ENCODE data around the gene RPL14. TPM values are rescaled to one million over a fixed set of nuclear protein-coding genes. Genes with fewer than 3 reads are reported as not detected.

Gene RPL14
- total RNA-seq, 6 donors from 2014 or later = 173 to 1,676 (median 348) TPM

DNA sequence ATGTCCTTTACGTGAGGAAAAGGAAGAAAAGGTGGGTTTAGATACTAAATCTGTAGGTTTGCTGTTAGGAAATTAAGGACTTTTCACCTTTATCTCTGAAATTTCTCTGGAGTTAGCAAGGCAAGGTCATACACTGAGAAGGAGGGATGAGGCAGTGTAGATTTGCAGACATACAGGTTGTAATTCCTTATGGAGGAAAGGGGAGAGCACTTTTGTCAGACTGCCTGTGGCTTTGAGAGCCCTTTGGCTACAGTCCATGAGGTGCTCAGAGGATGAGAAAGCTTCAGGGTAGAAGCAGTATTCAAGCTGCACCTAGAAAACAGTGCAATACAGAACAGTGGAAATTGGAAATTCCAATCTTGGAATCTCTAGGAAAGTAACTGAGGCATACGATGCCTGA is 8.3 kb downstream of the RPL14 start:
- no peak for TF ChIP-seq POLR2A (IDR thresholded peaks at IDR 0.05)
- TF ChIP-seq, protein P1, sequence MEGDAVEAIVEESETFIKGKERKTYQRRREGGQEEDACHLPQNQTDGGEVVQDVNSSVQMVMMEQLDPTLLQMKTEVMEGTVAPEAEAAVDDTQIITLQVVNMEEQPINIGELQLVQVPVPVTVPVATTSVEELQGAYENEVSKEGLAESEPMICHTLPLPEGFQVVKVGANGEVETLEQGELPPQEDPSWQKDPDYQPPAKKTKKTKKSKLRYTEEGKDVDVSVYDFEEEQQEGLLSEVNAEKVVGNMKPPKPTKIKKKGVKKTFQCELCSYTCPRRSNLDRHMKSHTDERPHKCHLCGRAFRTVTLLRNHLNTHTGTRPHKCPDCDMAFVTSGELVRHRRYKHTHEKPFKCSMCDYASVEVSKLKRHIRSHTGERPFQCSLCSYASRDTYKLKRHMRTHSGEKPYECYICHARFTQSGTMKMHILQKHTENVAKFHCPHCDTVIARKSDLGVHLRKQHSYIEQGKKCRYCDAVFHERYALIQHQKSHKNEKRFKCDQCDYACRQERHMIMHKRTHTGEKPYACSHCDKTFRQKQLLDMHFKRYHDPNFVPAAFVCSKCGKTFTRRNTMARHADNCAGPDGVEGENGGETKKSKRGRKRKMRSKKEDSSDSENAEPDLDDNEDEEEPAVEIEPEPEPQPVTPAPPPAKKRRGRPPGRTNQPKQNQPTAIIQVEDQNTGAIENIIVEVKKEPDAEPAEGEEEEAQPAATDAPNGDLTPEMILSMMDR (IDR thresholded peaks at IDR 0.05) = no peak
- TF ChIP-seq EP300 (IDR thresholded peaks at IDR 0.05) = no peak
- no peak for TF ChIP-seq POLR2AphosphoS5 (IDR thresholded peaks at IDR 0.05)
- no peak overlapping the region for H3K27ac ChIP-seq

DNA sequence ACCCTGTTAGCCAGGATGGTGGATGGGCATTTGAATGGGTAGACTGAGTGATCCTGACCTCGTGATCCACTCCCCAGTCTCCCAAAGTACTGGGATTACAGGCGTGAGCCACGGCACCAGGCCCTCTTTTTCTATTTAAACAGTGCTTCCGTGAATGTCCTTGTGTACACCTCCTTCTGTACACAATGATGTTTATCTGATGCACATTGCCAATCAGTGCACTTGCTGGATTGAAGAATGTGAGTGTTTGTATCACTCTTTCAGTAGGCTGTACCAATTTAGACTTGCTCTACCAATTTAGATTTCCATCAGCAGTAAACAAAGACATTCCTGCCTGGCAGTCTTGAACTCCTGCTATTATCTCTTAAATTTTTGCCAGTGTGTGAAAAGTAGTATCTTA is 10.9 kb downstream of the RPL14 start:
- no peaks in the 10 kb centered on the region for H3K4me1 ChIP-seq
- no peaks in the 10 kb centered on the region for H3K27me3 ChIP-seq
- DNase-seq (no peak), ATAC-seq (ENCODE audit: low FRiP score in 2 of 2) (no peak)
- 55 to 77% methylated on average over 4 of the region's 4 CpGs for WGBS, 2 donors
- peaks cover 5 to 31% (median 13%) of the 10 kb centered on the region in 4 donors for H3K36me3 ChIP-seq
- TF ChIP-seq EP300 (IDR thresholded peaks at IDR 0.05) = no peak
- TF ChIP-seq POLR2A (IDR thresholded peaks at IDR 0.05) = no peak
- TF ChIP-seq, protein P1 (IDR thresholded peaks at IDR 0.05) = no peak
- no peak for TF ChIP-seq POLR2AphosphoS5 (IDR thresholded peaks at IDR 0.05)
- H3K4me3 ChIP-seq = no peak overlapping the region
- no peak overlapping the region for H3K27ac ChIP-seq
- H3K9me3 ChIP-seq = no peaks in the 10 kb centered on the region

More for the DNA sequence above, 8.3 kb downstream of the RPL14 start:
- no peak overlapping the region for H3K4me3 ChIP-seq
- ATAC-seq (ENCODE audit: low FRiP score in 2 of 2) (peak in 1 of 2 donors; percentile 51), DNase-seq (no peak)
- H3K27me3 ChIP-seq = no peaks in the 10 kb centered on the region
- peaks cover 0 to 6% (median 3%) of the 10 kb centered on the region in 4 donors for H3K4me1 ChIP-seq
- 88 to 93% methylated on average over 2 of the region's 2 CpGs for WGBS, 2 donors
- peaks cover 22 to 55% (median 37%) of the 10 kb centered on the region in 4 donors for H3K36me3 ChIP-seq
- H3K9me3 ChIP-seq = no peaks in the 10 kb centered on the region

DNA sequence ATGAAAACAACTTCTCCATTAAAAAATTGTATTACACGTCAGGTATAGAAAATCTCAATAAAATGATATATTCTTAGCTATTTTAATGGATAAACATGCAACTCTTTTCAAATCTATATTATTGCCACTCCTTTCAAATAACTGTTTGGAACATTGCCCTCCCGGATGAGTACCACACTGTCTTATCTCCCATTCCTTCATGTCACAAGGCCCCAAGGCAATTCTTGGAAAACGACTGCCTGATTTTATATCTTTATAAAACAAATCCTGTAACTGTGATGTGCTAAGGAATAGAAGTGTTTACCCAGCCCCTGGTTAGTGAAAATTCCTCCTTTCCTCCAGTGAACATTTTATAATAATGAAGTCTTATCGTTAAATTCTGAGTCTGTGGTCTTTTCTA is 13.6 kb downstream of the RPL14 start:
- H3K27ac ChIP-seq = no peak overlapping the region

DNA sequence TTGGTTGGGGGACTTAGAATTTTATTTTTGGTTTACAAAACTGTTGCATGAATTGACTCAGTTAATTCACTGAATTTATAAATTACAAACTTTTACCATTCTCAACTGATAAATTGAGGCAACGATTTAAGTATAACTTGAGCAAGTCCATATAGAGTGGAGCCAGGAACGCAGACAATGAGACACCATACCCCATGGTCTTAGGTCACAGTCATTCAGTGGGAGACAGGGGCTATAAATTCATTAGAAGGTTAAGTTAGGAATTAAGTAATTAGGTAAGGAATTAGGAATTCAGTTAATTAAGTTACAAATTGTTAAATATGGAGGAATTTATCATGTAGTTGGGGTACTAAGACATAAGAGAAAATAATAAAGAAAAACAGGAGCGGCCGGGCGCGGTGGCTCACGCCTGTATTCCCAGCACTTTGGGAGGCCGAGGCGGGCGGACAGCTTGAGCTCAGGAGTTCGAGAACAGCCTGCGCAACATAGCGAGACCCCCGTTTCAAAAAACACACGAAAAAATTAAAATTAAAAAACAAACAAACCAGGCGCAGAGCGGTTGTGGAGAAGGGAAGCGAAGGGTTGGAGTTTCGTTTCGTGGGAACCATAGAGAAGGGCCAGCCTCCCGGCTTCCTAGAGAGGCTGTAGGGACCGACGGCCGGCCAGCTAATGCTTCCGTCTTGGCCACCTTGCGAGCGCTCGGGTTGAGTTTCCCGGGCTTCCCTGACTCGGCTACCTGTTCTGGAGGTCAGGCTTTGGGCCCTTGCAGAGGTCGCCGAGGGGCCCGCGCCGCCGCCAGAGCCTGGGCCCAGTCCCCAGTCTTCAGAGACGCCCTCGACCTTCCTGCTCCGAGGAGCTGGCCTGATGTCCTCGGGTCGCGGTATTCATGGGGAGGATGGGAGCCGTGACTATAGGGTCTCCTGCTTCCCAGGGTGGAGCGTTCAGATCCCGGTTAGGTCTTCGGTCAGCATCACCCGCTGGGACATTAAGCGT is 19.6 kb downstream of the RPL14 start, which contains the start of gene ZNF619:
TSS of gene ZNF619 (plus strand) at position 645 of the 993 bp plus-strand sequence. CDS start 858 bp downstream, outside the sequence.
- Histone ChIP-seq H3K27me3 (no peaks in the 10 kb centered on the region), H3K27ac (peak within 1 kb of the TSS; percentile 76 to 89 (median 88))
- 11 to 12% methylated on average over 41 to 45 of the region's 48 CpGs for WGBS, 2 donors

More for the DNA sequence above, 13.6 kb downstream of the RPL14 start:
- DNase-seq = no peak
- Histone ChIP-seq H3K27me3 (no peaks in the 10 kb centered on the region), H3K4me1 (no peaks in the 10 kb centered on the region), H3K36me3 (peaks cover 0 to 6% (median 2%) of the 10 kb centered on the region in 4 donors), H3K9me3 (no peaks in the 10 kb centered on the region), H3K4me3 (no peak overlapping the region)
- TF ChIP-seq POLR2AphosphoS5 (IDR thresholded peaks at IDR 0.05) (no peak), EP300 (IDR thresholded peaks at IDR 0.05) (no peak), POLR2A (IDR thresholded peaks at IDR 0.05) (no peak)
- TF ChIP-seq, protein P1 (IDR thresholded peaks at IDR 0.05) = no peak
- ATAC-seq (ENCODE audit: low FRiP score in 2 of 2) = no peak
- 83 to 88% methylated on average over 4 of the region's 4 CpGs for WGBS, 2 donors

More for the DNA sequence above, 19.6 kb downstream of the RPL14 start, which contains the start of gene ZNF619:
- peaks cover 0 to 26% (median 1%) of the 10 kb centered on the region in 4 donors for H3K36me3 ChIP-seq
- H3K4me1 ChIP-seq = peaks cover 7 to 11% (median 10%) of the 10 kb centered on the region in 4 donors
- no peaks in the 10 kb centered on the region for H3K9me3 ChIP-seq
- TF ChIP-seq POLR2A (IDR thresholded peaks at IDR 0.05) (peak in 2 of 4 donors; percentile 20 to 45), EP300 (IDR thresholded peaks at IDR 0.05) (no peak), POLR2AphosphoS5 (IDR thresholded peaks at IDR 0.05) (peak in 1 of 2 donors; percentile 21)
- TF ChIP-seq, protein P1 (IDR thresholded peaks at IDR 0.05) = no peak
- peak; percentile 95 to 98 for ATAC-seq (ENCODE audit: low FRiP score in 2 of 2)
- peak within 1 kb of the TSS; percentile 85 to 91 (median 88) for H3K4me3 ChIP-seq
- peak; percentile 88 to 89 for DNase-seq
